Fibroblast of skin of left biceps (primary cell): ENCODE data around the gene ITGB3.

Source experiments
- DNase-seq, 2 experiments: peaks; one replicate each; pipeline ENCODE4 v3.0.0-alpha.2; 2013; ENCODE audit warnings: low read depth in 2 of 2

The ITGB3 gene

DNA sequence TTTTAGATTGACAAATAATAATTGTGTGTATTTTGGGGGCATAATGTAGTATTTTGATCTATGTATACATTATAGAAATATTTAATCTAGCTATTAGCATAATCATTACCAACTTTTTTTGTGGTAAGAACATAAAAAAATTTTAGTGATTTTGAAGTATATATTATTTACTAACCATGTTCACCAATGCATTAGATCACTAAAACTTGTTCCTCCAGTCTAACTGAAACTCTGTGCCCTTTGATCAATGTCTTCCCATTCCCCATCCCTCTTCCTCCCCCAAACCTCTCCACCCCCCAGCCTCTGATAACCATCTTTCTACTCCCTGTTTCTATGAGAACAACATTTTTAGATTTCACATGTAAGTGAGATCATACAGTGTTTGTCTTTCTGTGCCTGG, 78.7 kb downstream of the ITGB3 start:
- no peak for DNase-seq

- peak; percentile 26 to 31 for DNase-seq
These were observed 81.7 kb downstream of the ITGB3 start for GRCh38 chr17:47335101-47335936.

GRCh38 chr17:47338026-47338425, 84.4 kb downstream of the ITGB3 start:
- no peak for DNase-seq

GRCh38 chr17:47352848-47353247, 99.2 kb downstream of the ITGB3 start:
- no peak for DNase-seq

DNA sequence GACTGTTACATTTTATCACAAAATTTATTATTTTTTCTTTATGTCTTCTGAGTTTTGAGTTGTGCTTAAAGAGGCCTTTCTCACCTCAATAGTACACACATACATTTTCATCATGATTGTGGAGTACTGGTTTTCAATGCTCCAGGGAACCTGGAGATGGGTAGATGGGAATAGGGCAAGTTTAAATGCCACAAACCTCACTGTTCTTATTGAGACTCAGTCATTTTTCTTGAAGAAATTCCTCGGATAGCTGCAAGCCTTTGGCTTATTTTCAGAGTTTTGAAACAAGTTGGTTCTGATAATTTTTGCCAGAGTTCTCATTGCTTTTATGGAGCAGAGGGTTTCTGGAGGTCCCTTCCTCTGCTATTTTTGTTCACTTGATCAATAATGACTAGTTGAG, 105.0 kb downstream of the ITGB3 start:
- DNase-seq, result no peak
